GM20431 (cell line): ENCODE measurements around the gene ARL6.
"Not testable (repeated sequence)": the region's sequence is repeated elsewhere in the genome, so short reads cannot be mapped to it uniquely, and the experiment has no call there.

ENCODE experiments used
- in situ Hi-C: fragments of 300-500 bp; cut with MseI, MboI; formaldehyde crosslinking; loops from one replicate; pipeline ENCODE4 v1.15.0; 2020; ENCODE audit warnings: low sequenced_read_pairs; ENCODE audit not compliant: unreplicated experiment

The ARL6 gene

GRCh38 chr3:97820780-97821179 lies 56.2 kb downstream of the ARL6 start:
- in situ Hi-C loops, result no loop called here

GRCh38 chr3:97821287-97821773 lies 56.8 kb downstream of the ARL6 start:
- in situ Hi-C loops, result no loop called here

GRCh38 chr3:97821774-97822358 lies 57.3 kb downstream of the ARL6 start, which contains the start of gene CRYBG3:
TSS of gene CRYBG3 (plus strand) at chr3:97822011. CDS start at chr3:97822207, 196 bp downstream.
- in situ Hi-C loops, result no loop called here

GRCh38 chr3:97822359-97822775 lies 57.8 kb downstream of the ARL6 start:
- in situ Hi-C loops, result no loop called here

GRCh38 chr3:97823046-97824004 lies 58.8 kb downstream of the ARL6 start:
- in situ Hi-C loops, result no loop called here

GRCh38 chr3:97825101-97825500 lies 60.5 kb downstream of the ARL6 start:
- in situ Hi-C loops, result no loop called here

- in situ Hi-C loops, result no loop called here
These were observed 63.3 kb downstream of the ARL6 start for GRCh38 chr3:97827741-97828471.

GRCh38 chr3:97829198-97829597 lies 64.6 kb downstream of the ARL6 start:
- in situ Hi-C loops, result no loop called here

GRCh38 chr3:97830638-97831037 lies 66.1 kb downstream of the ARL6 start:
- in situ Hi-C loops, result no loop called here

GRCh38 chr3:97831140-97831539 lies 66.6 kb downstream of the ARL6 start:
- in situ Hi-C loops, result no loop called here

GRCh38 chr3:97833184-97833583 lies 68.6 kb downstream of the ARL6 start:
- in situ Hi-C loops, result not testable (repeated sequence)

GRCh38 chr3:97835761-97836160 lies 71.2 kb downstream of the ARL6 start:
- in situ Hi-C loops, result no loop called here

- in situ Hi-C loops, result no loop called here
These were observed 73.8 kb downstream of the ARL6 start for GRCh38 chr3:97838393-97838792.

GRCh38 chr3:97839944-97840343 lies 75.4 kb downstream of the ARL6 start:
- in situ Hi-C loops, result no loop called here

- in situ Hi-C loops, result no loop called here
These were observed 76.7 kb downstream of the ARL6 start for GRCh38 chr3:97841304-97841703.

- in situ Hi-C loops, result no loop called here
These were observed 77.4 kb downstream of the ARL6 start for GRCh38 chr3:97841956-97842355.

GRCh38 chr3:97848779-97849178 lies 84.2 kb downstream of the ARL6 start:
- in situ Hi-C loops, result no loop called here
